Progenitor cell of endocrine pancreas (in vitro differentiated cells): ENCODE measurements around the gene PATL1. TPM values are rescaled to one million over a fixed set of nuclear protein-coding genes. Genes with fewer than 3 reads are reported as not detected.
"Not testable (repeated sequence)": the region's sequence is repeated elsewhere in the genome, so short reads cannot be mapped to it uniquely, and the experiment has no call there.

Experiments
- DNase-seq: peaks from one replicate; pipeline ENCODE4 v3.0.0; 2021; ENCODE audit warnings: low spot score; ENCODE audit not compliant: unreplicated experiment
- H3K27ac Mint-ChIP-seq: 2 replicates; pipeline ENCODE4 v1.8.0; 2021; ENCODE audit warnings: mild to moderate bottlenecking, moderate library complexity, mixed read lengths
- H3K27me3 Mint-ChIP-seq: 2 replicates; pipeline ENCODE4 v1.8.0; 2021; ENCODE audit warnings: mixed read lengths
- H3K36me3 Mint-ChIP-seq: 2 replicates; pipeline ENCODE4 v1.8.0; 2022; ENCODE audit warnings: mixed read lengths; ENCODE audit not compliant: insufficient read depth
- H3K4me1 Mint-ChIP-seq: 2 replicates; pipeline ENCODE4 v1.8.0; 2021; ENCODE audit warnings: low read depth, mixed read lengths
- H3K4me3 Mint-ChIP-seq: 2 replicates; pipeline ENCODE4 v1.8.0; 2021; ENCODE audit warnings: low read depth, mild to moderate bottlenecking, moderate library complexity, mixed read lengths
- H3K9me3 Mint-ChIP-seq: 2 replicates; pipeline ENCODE4 v1.8.0; 2021; ENCODE audit warnings: low read depth, mixed read lengths
- CTCF ChIP-seq: fragments of 200-600 bp; sonication (generic); IDR thresholded peaks from one replicate; pipeline ENCODE4 v1.5.0; 2021; ENCODE audit warnings: antibody characterized with exemption, mild to moderate bottlenecking; ENCODE audit not compliant: unreplicated experiment
- total RNA-seq: library from RNA; stranded (reverse); gene quantifications from 2 replicates; pipeline ENCODE4 v1.2.1, GENCODE V29; 2021

The PATL1 gene
- total RNA-seq, 1 donor from 2014 or later, result 43.7 TPM

DNA sequence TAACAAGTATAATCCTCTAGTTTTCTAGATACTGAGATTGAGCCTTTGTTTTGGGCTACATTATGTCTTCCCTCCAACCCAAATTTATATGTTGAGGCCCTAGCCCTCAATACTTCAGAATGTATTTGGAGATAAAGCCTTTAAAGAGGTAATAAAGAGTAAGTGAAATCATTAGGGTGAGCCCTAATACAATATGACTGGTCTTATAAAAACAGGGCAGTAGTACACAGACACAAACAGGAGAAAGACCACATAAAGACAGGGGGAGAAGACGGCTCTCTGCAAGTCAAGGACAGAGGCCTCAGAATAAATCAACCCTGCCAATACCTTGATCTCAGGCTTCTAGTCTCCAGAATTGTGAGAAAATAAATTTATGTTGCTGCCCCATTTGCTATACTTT lies 38.5 kb upstream of the PATL1 start:
- H3K27me3 Mint-ChIP-seq, result no peaks in the 10 kb centered on the region
- no peak overlapping the region for H3K4me3 Mint-ChIP-seq
- TF ChIP-seq CTCF, result no peak
- H3K4me1 Mint-ChIP-seq, result peaks cover 30% of the 10 kb centered on the region
- DNase-seq, result no peak
- peak overlapping the region; percentile 95 for H3K27ac Mint-ChIP-seq
- peaks cover 3% of the 10 kb centered on the region for H3K36me3 Mint-ChIP-seq
- H3K9me3 Mint-ChIP-seq, result peaks cover 13% of the 10 kb centered on the region

DNA sequence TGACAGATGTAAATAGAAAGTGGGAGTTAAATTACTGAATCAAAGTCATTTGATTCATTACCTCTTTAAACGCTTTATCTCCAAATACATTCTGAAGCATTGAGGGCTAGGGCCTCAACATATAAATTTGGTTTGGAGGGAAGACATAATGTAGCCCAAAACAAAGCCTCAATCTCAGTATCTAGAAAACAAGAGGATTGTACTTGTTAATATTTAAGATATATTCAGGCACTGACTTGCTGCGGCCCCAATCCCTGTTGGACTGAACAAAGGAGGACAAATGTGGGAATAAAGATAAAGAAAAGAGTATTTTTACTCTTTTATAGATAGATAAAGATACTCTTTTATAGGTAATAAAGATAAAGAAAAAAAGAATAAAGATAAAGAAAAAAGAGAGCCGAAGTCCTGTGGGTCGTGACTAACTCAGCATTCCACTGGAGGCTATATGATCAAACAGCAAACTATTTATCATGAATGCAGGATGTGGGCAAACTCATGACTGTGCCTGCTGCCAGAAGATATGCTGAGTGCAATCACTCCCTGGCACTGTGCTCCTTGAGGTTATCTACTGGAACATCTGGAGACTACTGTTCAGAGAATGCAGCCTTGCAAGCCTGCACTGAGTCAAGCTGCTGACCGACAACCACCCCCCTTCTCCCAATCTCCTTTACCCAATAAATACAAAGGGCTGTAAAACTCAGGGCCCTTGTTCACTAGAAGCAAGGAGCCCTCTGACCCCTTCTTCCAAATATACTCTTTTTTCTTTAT lies 37.9 kb upstream of the PATL1 start:
- Mint-ChIP-seq H3K9me3 (peaks cover 13% of the 10 kb centered on the region), H3K4me3 (no peak overlapping the region), H3K36me3 (peaks cover 3% of the 10 kb centered on the region), H3K4me1 (peaks cover 30% of the 10 kb centered on the region), H3K27me3 (no peaks in the 10 kb centered on the region), H3K27ac (peak overlapping the region; percentile 95)
- no peak for DNase-seq
- TF ChIP-seq CTCF, result no peak

- no peaks in the 10 kb centered on the region for H3K27me3 Mint-ChIP-seq
- H3K9me3 Mint-ChIP-seq, result peaks cover 16% of the 10 kb centered on the region
Observed at GRCh38 chr11:59705294-59705693, 36.5 kb upstream of the PATL1 start.

DNA sequence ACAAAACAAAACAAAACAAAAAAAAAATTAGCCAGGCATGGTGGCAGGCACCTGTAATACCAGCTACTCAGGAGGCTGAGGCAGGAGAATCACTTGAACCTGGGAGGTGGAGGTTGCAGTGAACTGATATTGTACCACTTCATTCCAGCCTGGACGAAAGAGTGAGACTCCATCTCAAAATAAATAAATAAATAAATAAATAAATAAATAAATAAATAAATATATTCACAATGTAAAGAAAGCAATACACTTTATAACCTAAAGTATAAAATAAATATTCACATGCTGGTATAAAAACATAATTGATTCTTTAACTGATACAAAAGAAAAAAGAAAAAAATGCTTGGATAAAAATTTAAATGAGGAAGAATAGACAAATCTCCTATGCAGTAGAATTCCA lies 34.7 kb upstream of the PATL1 start:
- not testable (repeated sequence) for DNase-seq, H3K4me3 Mint-ChIP-seq, H3K27ac Mint-ChIP-seq, H3K36me3 Mint-ChIP-seq, H3K27me3 Mint-ChIP-seq
- Mint-ChIP-seq H3K9me3 (peaks cover 18% of the 10 kb centered on the region), H3K4me1 (peaks cover 22% of the 10 kb centered on the region)

More at GRCh38 chr11:59705294-59705693, 36.5 kb upstream of the PATL1 start:
- DNase-seq, result no peak
- Mint-ChIP-seq H3K4me3 (no peak overlapping the region), H3K27ac (peak overlapping the region; percentile 45), H3K4me1 (peaks cover 27% of the 10 kb centered on the region), H3K36me3 (peaks cover 7% of the 10 kb centered on the region)
- no peak for TF ChIP-seq CTCF

GRCh38 chr11:59700157-59700556 lies 31.3 kb upstream of the PATL1 start:
- H3K27ac Mint-ChIP-seq, result not testable (repeated sequence)

GRCh38 chr11:59698506-59698905 lies 29.7 kb upstream of the PATL1 start:
- Mint-ChIP-seq H3K9me3 (peaks cover 34% of the 10 kb centered on the region), H3K27ac (no peak overlapping the region), H3K36me3 (peaks cover 8% of the 10 kb centered on the region), H3K4me1 (no peaks in the 10 kb centered on the region), H3K27me3 (no peaks in the 10 kb centered on the region), H3K4me3 (no peak overlapping the region)
- no peak for TF ChIP-seq CTCF
- DNase-seq, result no peak

More at GRCh38 chr11:59700157-59700556, 31.3 kb upstream of the PATL1 start:
- H3K9me3 Mint-ChIP-seq, result peaks cover 35% of the 10 kb centered on the region
- H3K36me3 Mint-ChIP-seq, H3K4me1 Mint-ChIP-seq, DNase-seq, H3K27me3 Mint-ChIP-seq, H3K4me3 Mint-ChIP-seq: not testable (repeated sequence)
